DND-41 (cell line): ENCODE data around the gene MGME1.

Source experiments
- ATAC-seq: fragments of 200-7000 bp; cut with Tn5 transposase; 3 replicates; pipeline ENCODE4 v1.9.1; 2021; ENCODE audit warnings: low read depth; ENCODE audit not compliant: insufficient read depth
- DNase-seq: peaks from one replicate; pipeline ENCODE4 v3.0.0-alpha.2; 2020
- H2AFZ ChIP-seq: 2 replicates; pipeline ENCODE4 v1.6.0; 2012; ENCODE audit warnings: low read depth, low read length
- H3K27ac ChIP-seq: 2 replicates; pipeline ENCODE4 v1.5.1; 2012; ENCODE audit warnings: low read length, inconsistent platforms
- H3K27me3 ChIP-seq: fragments of 200-600 bp; sonication (generic); 2 replicates; pipeline ENCODE4 v1.6.0; 2012; ENCODE audit warnings: low read length, mild to moderate bottlenecking, inconsistent platforms; ENCODE audit not compliant: insufficient read depth, poor library complexity
- H3K36me3 ChIP-seq: 2 replicates; pipeline ENCODE4 v1.5.1; 2012; ENCODE audit warnings: low read length, inconsistent platforms; ENCODE audit not compliant: insufficient read depth
- H3K4me1 ChIP-seq: 2 replicates; pipeline ENCODE4 v1.5.1; 2012; ENCODE audit warnings: mild to moderate bottlenecking, low read length; ENCODE audit not compliant: insufficient read depth
- H3K4me2 ChIP-seq: 2 replicates; pipeline ENCODE4 v1.6.0; 2012; ENCODE audit warnings: mild to moderate bottlenecking, moderate library complexity, low read length, inconsistent platforms; ENCODE audit not compliant: insufficient read depth
- H3K4me3 ChIP-seq, 2 experiments: fragments of 200-600 bp in 1 of 2; shearing (Covaris generic) in 1 of 2; 2 replicates each; pipeline ENCODE4 v1.5.1; 2012 to 2016; ENCODE audit warnings: inconsistent platforms in 2 of 2, low read length in 2 of 2, mild to moderate bottlenecking in 2 of 2, low read depth in 1 of 2, moderate library complexity in 1 of 2
- H3K79me2 ChIP-seq: 2 replicates; pipeline ENCODE4 v1.6.0; 2012; ENCODE audit warnings: low read length, inconsistent platforms; ENCODE audit not compliant: insufficient read depth
- H3K9ac ChIP-seq: 2 replicates; pipeline ENCODE4 v1.6.0; 2012; ENCODE audit warnings: low read depth, mild to moderate bottlenecking, inconsistent platforms, low read length, moderate library complexity
- H3K9me3 ChIP-seq: 2 replicates; pipeline ENCODE4 v1.5.1; 2012; ENCODE audit warnings: low read length, moderate library complexity, mild to moderate bottlenecking, inconsistent platforms; ENCODE audit not compliant: insufficient read depth, severe bottlenecking
- H4K20me1 ChIP-seq: 2 replicates; pipeline ENCODE4 v1.6.0; 2012; ENCODE audit warnings: low read length; ENCODE audit not compliant: insufficient read depth
- CTCF ChIP-seq: IDR thresholded peaks from 2 replicates; pipeline ENCODE4 v1.5.1; 2012; ENCODE audit warnings: borderline replicate concordance, low read length, moderate library complexity, mild to moderate bottlenecking; ENCODE audit not compliant: poor library complexity, severe bottlenecking; ENCODE audit errors: extremely low read depth
- EZH2 ChIP-seq: IDR thresholded peaks from 3 replicates; pipeline ENCODE4 v1.6.1; 2012; ENCODE audit warnings: borderline replicate concordance, low read depth, mild to moderate bottlenecking, moderate library complexity, low read length, inconsistent platforms; ENCODE audit not compliant: severe bottlenecking

Gene MGME1

GRCh38 chr20:17946572-17947473, 22.0 kb upstream of the MGME1 start:
- Histone ChIP-seq H3K4me3 (no peak overlapping the region), H3K79me2 (peaks cover 48% of the 10 kb centered on the region), H3K9ac (no peak overlapping the region), H3K36me3 (peaks cover 99% of the 10 kb centered on the region), H3K4me2 (no peak overlapping the region), H3K27ac (no peak overlapping the region), H3K9me3 (no peaks in the 10 kb centered on the region), H4K20me1 (peaks cover 66% of the 10 kb centered on the region), H3K4me1 (no peaks in the 10 kb centered on the region), H2AFZ (no peak overlapping the region), H3K27me3 (no peaks in the 10 kb centered on the region)
- DNase-seq (no peak), ATAC-seq (no peak)
- no peak for TF ChIP-seq CTCF
- no peak for TF ChIP-seq EZH2

- Histone ChIP-seq H3K36me3 (peaks cover 99% of the 10 kb centered on the region), H3K4me3 (no peak overlapping the region), H3K4me2 (no peak overlapping the region), H2AFZ (no peak overlapping the region), H3K79me2 (peaks cover 52% of the 10 kb centered on the region), H3K27me3 (no peaks in the 10 kb centered on the region), H3K9ac (no peak overlapping the region), H4K20me1 (peaks cover 63% of the 10 kb centered on the region), H3K27ac (no peak overlapping the region), H3K9me3 (no peaks in the 10 kb centered on the region), H3K4me1 (no peaks in the 10 kb centered on the region)
- no peak for TF ChIP-seq CTCF
- no peak for TF ChIP-seq EZH2
- DNase-seq: no peak
- no peak for ATAC-seq
These were observed 21.4 kb upstream of the MGME1 start for GRCh38 chr20:17947474-17947815.

GRCh38 chr20:17948442-17948841, 20.4 kb upstream of the MGME1 start:
- H3K27ac ChIP-seq: no peak overlapping the region
- ATAC-seq: no peak
- peaks cover 67% of the 10 kb centered on the region for H4K20me1 ChIP-seq
- no peaks in the 10 kb centered on the region for H3K4me1 ChIP-seq
- no peak for TF ChIP-seq CTCF
- TF ChIP-seq EZH2: no peak
- DNase-seq: no peak
- H3K79me2 ChIP-seq: peaks cover 62% of the 10 kb centered on the region
- no peak overlapping the region for H3K9ac ChIP-seq
- peaks cover 99% of the 10 kb centered on the region for H3K36me3 ChIP-seq
- no peak overlapping the region for H3K4me2 ChIP-seq
- no peaks in the 10 kb centered on the region for H3K27me3 ChIP-seq
- no peak overlapping the region for H2AFZ ChIP-seq
- no peak overlapping the region for H3K4me3 ChIP-seq
- H3K9me3 ChIP-seq: no peaks in the 10 kb centered on the region
